22Rv1 (cell line): ENCODE results near the gene PSD4.

Experiments
- CTCF ChIP-seq: fragments of 450-650 bp; IDR thresholded peaks from 2 replicates; pipeline ENCODE4 v1.5.1; 2017; ENCODE audit warnings: mild to moderate bottlenecking
- ZFX ChIP-seq: fragments of 450-650 bp; IDR thresholded peaks from 2 replicates; pipeline ENCODE4 v1.6.1; 2017; ENCODE audit warnings: antibody characterized with exemption, borderline replicate concordance

GRCh38 chr2:113178069-113178746 is 4.4 kb downstream of the PSD4 start:
- TF ChIP-seq CTCF (no peak), ZFX (no peak)
